HL-60 (cell line): ENCODE results near the gene CLCN4.

Experiments used
- DNase-seq, 2 experiments: peaks; one replicate each; pipeline ENCODE4 v3.0.0-alpha.2; 2010 to 2020; ENCODE audit warnings: low read depth in 1 of 2, low spot score in 1 of 2
- H3K27ac ChIP-seq: fragments of 250-450 bp; sonication (Bioruptor Pico); replicated peaks from 2 replicates; pipeline ENCODE4 v1.5.1; 2020; ENCODE audit warnings: mild to moderate bottlenecking, moderate library complexity
- H3K27me3 ChIP-seq: fragments of 250-450 bp; sonication (Bioruptor Pico); 2 replicates; pipeline ENCODE4 v1.5.1; 2021; ENCODE audit warnings: mild to moderate bottlenecking, moderate library complexity; ENCODE audit not compliant: insufficient read depth, poor library complexity, severe bottlenecking
- H3K4me3 ChIP-seq: replicated peaks from 2 replicates; pipeline ENCODE4 v1.5.1; 2011; ENCODE audit warnings: mild to moderate bottlenecking, control low read depth, low read length; ENCODE audit not compliant: insufficient read depth
- GABPA ChIP-seq: IDR thresholded peaks from 2 replicates; pipeline ENCODE4 v1.6.1; 2012; ENCODE audit warnings: low read depth
- POLR2AphosphoS5 ChIP-seq: IDR thresholded peaks from 2 replicates; pipeline ENCODE4 v1.6.1; 2012; ENCODE audit warnings: low read depth
- SPI1 ChIP-seq: IDR thresholded peaks from 2 replicates; pipeline ENCODE4 v1.6.1; 2012; ENCODE audit warnings: low read depth, mild to moderate bottlenecking, borderline replicate concordance
- TF ChIP-seq, protein P1 (sequence below): IDR thresholded peaks from 2 replicates; pipeline ENCODE4 v1.6.1; 2012; ENCODE audit warnings: low read depth; ENCODE audit not compliant: insufficient replicate concordance
- TF ChIP-seq, protein P2 (sequence below): IDR thresholded peaks from one replicate; pipeline ENCODE4 v1.5.1; 2011; ENCODE audit warnings: low read length, control low read depth, inconsistent platforms; ENCODE audit not compliant: insufficient read depth

CLCN4 gene

DNA sequence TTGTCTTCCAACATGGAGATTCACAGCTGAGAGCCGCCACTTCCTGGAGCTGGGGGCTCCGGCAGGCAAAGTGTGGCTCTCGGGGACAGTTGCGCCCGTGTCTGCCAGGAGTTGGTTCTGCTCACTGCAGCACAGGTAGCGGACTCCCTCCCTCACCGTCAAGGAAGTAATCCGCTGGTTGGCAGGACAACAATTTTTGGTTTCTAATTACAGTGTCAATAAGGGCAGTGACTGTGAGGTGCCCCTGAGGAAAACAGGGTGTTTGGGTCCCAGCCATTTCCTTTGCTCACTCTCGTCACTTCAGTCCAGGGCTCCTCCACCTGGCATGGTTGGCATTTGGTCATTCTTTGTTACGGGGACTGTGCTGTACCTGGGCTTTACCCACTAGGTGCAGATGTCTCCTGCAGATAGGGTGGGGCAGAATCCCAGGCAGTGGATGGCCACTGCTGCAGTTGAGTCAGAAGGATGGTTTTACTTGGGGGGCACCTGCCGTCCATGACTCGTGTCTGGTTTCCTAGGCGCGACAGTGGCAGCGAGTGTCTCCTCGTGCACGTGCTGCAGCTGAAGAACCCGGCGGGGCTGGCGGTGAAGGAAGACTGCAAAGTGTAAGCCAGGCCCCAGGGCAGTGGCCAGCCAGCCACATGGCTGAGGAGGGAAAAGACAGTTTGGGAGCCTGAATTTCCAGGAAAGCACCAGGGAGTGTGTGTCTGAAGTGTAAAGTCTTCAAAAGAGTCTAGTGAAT lies 32.1 kb upstream of the CLCN4 start:
- DNase-seq = no peak
- Histone ChIP-seq H3K27me3 (no peaks in the 10 kb centered on the region), H3K4me3 (no peak overlapping the region), H3K27ac (no peak overlapping the region)
- TF ChIP-seq POLR2AphosphoS5 (no peak), GABPA (no peak), SPI1 (no peak)
- TF ChIP-seq, protein P1, sequence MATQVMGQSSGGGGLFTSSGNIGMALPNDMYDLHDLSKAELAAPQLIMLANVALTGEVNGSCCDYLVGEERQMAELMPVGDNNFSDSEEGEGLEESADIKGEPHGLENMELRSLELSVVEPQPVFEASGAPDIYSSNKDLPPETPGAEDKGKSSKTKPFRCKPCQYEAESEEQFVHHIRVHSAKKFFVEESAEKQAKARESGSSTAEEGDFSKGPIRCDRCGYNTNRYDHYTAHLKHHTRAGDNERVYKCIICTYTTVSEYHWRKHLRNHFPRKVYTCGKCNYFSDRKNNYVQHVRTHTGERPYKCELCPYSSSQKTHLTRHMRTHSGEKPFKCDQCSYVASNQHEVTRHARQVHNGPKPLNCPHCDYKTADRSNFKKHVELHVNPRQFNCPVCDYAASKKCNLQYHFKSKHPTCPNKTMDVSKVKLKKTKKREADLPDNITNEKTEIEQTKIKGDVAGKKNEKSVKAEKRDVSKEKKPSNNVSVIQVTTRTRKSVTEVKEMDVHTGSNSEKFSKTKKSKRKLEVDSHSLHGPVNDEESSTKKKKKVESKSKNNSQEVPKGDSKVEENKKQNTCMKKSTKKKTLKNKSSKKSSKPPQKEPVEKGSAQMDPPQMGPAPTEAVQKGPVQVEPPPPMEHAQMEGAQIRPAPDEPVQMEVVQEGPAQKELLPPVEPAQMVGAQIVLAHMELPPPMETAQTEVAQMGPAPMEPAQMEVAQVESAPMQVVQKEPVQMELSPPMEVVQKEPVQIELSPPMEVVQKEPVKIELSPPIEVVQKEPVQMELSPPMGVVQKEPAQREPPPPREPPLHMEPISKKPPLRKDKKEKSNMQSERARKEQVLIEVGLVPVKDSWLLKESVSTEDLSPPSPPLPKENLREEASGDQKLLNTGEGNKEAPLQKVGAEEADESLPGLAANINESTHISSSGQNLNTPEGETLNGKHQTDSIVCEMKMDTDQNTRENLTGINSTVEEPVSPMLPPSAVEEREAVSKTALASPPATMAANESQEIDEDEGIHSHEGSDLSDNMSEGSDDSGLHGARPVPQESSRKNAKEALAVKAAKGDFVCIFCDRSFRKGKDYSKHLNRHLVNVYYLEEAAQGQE = no peak
- TF ChIP-seq, protein P2, sequence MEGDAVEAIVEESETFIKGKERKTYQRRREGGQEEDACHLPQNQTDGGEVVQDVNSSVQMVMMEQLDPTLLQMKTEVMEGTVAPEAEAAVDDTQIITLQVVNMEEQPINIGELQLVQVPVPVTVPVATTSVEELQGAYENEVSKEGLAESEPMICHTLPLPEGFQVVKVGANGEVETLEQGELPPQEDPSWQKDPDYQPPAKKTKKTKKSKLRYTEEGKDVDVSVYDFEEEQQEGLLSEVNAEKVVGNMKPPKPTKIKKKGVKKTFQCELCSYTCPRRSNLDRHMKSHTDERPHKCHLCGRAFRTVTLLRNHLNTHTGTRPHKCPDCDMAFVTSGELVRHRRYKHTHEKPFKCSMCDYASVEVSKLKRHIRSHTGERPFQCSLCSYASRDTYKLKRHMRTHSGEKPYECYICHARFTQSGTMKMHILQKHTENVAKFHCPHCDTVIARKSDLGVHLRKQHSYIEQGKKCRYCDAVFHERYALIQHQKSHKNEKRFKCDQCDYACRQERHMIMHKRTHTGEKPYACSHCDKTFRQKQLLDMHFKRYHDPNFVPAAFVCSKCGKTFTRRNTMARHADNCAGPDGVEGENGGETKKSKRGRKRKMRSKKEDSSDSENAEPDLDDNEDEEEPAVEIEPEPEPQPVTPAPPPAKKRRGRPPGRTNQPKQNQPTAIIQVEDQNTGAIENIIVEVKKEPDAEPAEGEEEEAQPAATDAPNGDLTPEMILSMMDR = no peak

DNA sequence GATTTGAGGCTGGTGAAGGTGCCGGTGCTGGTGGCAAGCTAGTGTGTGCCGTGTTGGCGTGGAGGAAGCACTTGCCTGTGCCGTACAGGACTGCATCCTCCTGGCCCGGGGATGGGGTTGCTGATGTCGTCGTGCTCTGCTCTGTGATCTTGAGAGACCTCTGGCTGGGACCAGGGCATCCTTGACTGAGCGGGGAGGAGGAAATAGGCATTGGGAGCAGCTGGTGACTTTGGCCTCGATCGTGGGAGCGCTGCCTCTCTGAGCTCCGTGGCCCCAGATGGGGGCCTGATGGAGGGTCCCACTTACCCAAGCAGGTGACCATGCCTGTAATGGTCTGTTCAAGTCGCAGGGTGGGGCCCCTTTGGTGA lies 31.5 kb upstream of the CLCN4 start:
- TF ChIP-seq POLR2AphosphoS5 (no peak), GABPA (no peak), SPI1 (no peak)
- TF ChIP-seq, protein P1 = no peak
- TF ChIP-seq, protein P2 = no peak
- Histone ChIP-seq H3K27me3 (no peaks in the 10 kb centered on the region), H3K4me3 (no peak overlapping the region), H3K27ac (no peak overlapping the region)
- no peak for DNase-seq

DNA sequence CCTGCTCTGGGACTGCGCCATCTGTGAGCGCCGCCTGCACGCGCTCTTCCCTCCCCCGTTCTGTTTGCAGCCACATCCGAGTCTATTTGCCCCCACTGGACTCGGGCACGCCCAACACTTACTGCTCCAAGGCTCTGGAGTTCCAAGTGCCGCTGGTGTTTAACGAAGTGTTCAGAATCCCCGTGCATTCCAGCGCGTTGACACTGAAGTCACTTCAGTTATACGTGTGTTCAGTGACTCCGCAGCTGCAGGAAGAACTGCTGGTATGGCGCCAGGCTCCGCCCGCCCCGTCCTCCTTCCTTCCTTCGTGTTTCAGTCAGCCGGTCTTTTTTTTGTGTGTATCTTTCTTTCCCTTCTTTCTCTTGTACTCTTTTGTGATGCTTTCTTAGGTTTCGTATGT lies 30.7 kb upstream of the CLCN4 start:
- no peak for TF ChIP-seq SPI1
- TF ChIP-seq, protein P1 = no peak
- TF ChIP-seq GABPA = no peak
- no peak for TF ChIP-seq POLR2AphosphoS5
- TF ChIP-seq, protein P2 = no peak
- DNase-seq = no peak
- no peak overlapping the region for H3K27ac ChIP-seq
- no peaks in the 10 kb centered on the region for H3K27me3 ChIP-seq
- no peak overlapping the region for H3K4me3 ChIP-seq
